A549 treated with ZK216348 at 1 μM for 4 hours (cell line): ENCODE results near the gene XPNPEP2. TPM values are rescaled to one million over a fixed set of nuclear protein-coding genes. Genes with fewer than 3 reads are reported as not detected.

Experiments used
- total RNA-seq: library from RNA; stranded (reverse); fragments of 200-300 nt; extraction: Qiagen RNA extraction; gene quantifications from 5 replicates; pipeline ENCODE4 v1.2.3, GENCODE V29; 2022; ENCODE audit warnings: low read depth

The XPNPEP2 gene, protein sequence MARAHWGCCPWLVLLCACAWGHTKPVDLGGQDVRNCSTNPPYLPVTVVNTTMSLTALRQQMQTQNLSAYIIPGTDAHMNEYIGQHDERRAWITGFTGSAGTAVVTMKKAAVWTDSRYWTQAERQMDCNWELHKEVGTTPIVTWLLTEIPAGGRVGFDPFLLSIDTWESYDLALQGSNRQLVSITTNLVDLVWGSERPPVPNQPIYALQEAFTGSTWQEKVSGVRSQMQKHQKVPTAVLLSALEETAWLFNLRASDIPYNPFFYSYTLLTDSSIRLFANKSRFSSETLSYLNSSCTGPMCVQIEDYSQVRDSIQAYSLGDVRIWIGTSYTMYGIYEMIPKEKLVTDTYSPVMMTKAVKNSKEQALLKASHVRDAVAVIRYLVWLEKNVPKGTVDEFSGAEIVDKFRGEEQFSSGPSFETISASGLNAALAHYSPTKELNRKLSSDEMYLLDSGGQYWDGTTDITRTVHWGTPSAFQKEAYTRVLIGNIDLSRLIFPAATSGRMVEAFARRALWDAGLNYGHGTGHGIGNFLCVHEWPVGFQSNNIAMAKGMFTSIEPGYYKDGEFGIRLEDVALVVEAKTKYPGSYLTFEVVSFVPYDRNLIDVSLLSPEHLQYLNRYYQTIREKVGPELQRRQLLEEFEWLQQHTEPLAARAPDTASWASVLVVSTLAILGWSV
- total RNA-seq = not detected in 5 replicates

DNA sequence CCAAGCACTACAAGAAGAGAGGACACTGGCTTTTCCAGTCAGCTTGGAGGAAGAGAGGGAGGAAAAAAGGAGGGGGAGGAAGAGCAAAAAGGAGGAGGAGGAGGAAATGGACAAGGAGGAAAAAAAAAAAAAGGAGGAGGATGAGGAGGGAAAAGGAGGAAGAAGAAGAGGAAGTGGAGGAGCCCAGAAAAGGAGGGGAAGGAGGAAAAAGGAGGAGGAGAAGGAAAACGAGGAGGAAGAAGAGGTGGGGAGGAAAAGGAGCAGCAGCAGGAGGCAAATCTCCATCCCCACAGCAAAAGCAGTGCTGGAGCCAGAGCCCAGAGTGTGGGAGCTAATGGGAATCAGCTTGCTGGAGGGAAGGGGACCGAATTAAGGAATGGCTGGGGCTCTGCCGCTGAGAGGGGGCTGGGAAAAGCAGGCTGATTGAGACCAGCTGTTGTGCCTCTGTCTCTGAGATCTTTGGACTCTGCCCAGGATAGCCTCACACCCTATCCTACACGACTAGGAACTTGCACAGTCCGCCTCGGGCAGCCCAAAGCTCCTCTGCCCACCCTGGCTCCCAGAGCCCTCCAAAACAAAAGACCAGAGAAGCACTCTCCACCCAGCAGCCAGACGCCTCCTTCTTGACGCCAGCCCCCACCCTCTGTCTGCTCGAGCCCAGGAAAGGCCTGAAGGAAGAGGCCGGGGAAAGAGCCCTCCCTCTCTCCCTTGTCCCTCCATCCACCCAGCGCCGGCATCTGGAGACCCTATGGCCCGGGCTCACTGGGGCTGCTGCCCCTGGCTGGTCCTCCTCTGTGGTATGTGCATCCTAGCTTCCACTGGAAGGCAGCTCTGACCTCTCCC lies at the start of gene XPNPEP2:
Gene XPNPEP2 (plus strand): TSS at position 514 of the 843 bp plus-strand sequence. CDS start 235 bp downstream, at position 749.

DNA sequence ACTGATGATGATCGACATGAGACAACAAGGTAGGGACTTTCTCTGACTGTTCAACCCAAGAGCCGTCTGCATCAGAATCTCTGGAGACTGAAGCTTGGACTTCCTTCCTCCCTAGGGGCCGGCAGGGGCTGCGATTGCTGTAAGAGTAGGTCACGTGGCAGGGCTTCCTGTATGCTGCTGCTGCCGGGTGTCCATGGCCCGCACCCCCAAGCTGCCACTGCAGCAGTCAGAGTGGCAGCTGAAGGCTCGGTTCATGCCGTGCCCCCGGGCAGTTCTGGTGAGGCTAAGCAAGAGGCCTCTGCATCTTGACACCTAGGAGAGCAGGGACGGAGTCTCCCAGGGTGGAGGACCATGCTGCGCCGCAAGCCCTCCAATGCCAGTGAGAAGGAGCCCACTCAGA lies 41.0 kb downstream of the XPNPEP2 start, which contains the start of gene SASH3:
Gene SASH3 (plus strand): TSS at position 203 of the 400 bp plus-strand sequence. CDS start 149 bp downstream, at position 352.

Other genes with a start within 250 kb of the XPNPEP2 start
- gene SMARCA1, start 215.5 kb upstream of the XPNPEP2 start, total RNA-seq = 32.2 to 65.7 TPM (median 47.9 TPM) in 5 replicates
- 19.6 to 26.2 TPM (median 24.7 TPM) in 5 replicates for gene OCRL, start 198.7 kb upstream of the XPNPEP2 start, total RNA-seq
- 0.72 to 1.00 TPM (median 0.80 TPM) in 5 replicates for gene APLN, start 84.0 kb upstream of the XPNPEP2 start, total RNA-seq
- gene SASH3, start 41.0 kb downstream of the XPNPEP2 start, total RNA-seq = not detected in 5 replicates
- 40.3 to 49.1 TPM (median 44.3 TPM) in 5 replicates for gene ZDHHC9, start 104.9 kb downstream of the XPNPEP2 start, total RNA-seq
- 40.6 to 60.2 TPM (median 44.1 TPM) in 5 replicates for gene UTP14A, start 167.2 kb downstream of the XPNPEP2 start, total RNA-seq
- 7.3 to 13.1 TPM (median 9.6 TPM) in 5 replicates for gene BCORL1, start 243.7 kb downstream of the XPNPEP2 start, total RNA-seq